HG02973 (cell line): Measurements from ENCODE around the gene IQUB.
"Not testable (repeated sequence)": the region's sequence is repeated elsewhere in the genome, so short reads cannot be mapped to it uniquely, and the experiment has no call there.

Source experiments
- ATAC-seq: cut with Tn5 transposase; IDR thresholded peaks from one replicate; pipeline ENCODE4 v1.9.1; 2021; ENCODE audit warnings: moderate library complexity; ENCODE audit not compliant: unreplicated experiment

IQUB gene

DNA sequence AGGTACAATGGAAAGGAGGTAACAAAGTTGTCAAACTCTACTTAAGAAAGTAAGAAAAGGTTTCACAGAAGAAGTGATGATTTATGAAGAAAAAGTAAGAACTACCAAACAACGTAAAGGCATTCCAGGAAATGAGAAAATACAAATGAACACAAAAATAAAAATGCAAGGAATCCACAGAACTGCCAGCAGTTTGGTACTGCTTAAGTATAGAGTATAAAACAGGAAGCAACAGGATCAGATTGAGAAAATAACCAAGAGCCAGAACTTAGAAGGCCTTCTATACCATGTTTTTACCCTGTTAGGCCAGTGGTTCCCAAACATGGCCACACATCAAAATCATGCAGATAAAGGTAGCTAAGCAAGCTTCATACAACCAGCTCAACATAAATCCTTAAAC, 14.0 kb upstream of the IQUB start:
- no peak for ATAC-seq

DNA sequence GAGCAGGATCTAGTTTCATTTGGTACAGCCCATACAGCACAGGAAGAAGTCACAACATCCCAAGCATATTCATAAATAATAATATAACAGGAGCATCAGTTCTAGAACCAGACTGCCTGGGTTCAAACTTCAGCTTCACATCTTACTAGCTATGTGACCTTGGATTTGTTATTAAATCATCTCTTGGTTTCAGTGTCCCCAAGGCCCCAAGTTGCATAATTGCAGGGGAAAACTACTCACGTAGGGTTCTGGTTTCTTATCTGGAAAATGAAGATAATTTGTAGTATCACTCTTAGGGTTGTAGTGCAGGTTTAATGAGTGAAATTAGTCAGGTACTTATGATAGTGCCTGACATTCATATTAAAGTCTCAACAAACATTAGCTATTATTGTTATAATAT, 5.5 kb upstream of the IQUB start:
- no peak for ATAC-seq

- ATAC-seq: no peak
Observed at GRCh38 chr7:123538897-123539296, 4.5 kb upstream of the IQUB start.

- ATAC-seq: no peak
Observed at GRCh38 chr7:123538189-123538714, 3.9 kb upstream of the IQUB start.

DNA sequence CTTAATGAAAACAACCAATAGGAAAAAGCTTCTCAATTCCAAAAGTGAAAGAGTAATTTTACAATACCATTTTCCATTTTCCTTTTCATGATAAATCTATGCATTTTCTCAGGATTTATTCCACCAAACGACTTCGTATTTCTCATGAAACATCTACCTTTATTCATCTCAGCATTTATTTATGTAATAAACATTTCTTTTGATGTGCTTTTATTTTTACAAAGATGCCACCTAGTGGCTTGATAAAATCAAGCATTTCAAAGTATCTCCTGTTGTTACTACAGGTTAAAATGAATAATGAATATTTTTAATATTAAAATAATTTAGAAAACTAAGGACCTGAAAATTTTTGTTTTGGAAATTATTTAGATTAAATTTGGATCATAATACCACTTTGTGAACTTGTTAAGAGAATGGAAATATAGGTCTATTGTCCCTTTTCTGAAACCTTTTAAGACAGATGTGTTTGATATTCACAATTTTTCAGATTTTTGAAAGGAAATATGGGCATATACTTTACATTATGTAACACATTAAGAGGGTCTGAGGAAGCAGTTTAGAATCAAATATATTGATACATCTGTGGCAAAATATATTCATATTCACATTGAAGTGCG, 2.7 kb upstream of the IQUB start:
- no peak for ATAC-seq

- no peak for ATAC-seq
Observed at GRCh38 chr7:123535517-123535916, 1.1 kb upstream of the IQUB start.

- ATAC-seq: peak; percentile 15
Observed at GRCh38 chr7:123533929-123534382, 439 bp downstream of the IQUB start.

DNA sequence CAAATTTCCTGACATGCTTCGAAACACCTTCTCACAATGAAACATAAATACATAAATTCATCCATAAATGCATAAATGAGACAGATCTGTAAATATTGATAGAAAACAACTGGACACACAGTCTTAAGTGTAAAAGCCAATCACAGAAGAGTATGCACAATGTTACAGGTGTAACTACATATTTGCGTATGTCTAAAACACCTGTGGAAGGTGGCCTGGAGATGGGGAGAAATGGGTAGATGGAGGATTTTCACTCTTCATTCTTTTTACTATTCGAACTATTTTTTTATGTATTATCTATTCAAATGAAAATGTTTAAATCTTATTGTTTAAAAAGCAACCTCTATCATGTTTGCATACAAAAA, 860 bp downstream of the IQUB start:
- ATAC-seq: no peak

DNA sequence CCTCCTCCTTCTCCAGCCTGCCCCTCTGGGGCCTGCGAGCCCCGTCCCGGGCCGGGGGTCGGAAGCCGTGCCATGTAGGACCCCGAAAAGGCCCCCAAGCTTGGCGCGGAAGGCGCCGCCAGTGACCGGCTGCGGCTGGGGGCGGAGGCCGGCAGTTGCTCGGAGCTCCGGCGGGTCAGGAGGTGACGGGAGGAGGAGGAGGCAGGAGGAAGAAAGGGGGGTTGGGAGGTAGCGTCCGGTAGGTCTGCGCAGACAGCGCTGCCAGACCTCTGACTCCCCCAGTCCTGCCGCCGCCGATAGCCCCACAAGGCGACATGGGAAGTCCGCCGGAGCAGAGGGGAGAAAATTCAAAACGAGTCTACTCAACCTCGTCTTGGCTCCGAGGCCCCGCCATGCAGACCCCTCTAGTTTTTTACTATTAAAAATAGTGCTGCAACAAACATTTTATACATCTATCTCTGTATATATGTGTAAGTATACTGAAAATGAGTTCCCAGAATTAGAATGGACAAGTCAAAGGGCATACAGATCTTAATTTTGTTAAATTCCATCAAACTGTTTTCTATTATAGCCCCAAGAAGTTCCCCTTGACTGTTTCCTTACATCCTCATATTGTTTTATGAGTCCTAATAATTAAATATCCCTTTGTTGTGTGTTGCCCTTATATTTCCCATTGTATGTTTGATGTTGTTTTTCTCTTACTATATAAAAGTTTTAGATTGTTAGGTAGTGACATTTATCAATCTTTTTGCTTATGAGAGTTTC, 1.4 kb downstream of the IQUB start:
- peak; percentile 25 for ATAC-seq

GRCh38 chr7:123532343-123532742, 2.1 kb downstream of the IQUB start:
- not testable (repeated sequence) for ATAC-seq

GRCh38 chr7:123530035-123530591, 4.3 kb downstream of the IQUB start:
- not testable (repeated sequence) for ATAC-seq

DNA sequence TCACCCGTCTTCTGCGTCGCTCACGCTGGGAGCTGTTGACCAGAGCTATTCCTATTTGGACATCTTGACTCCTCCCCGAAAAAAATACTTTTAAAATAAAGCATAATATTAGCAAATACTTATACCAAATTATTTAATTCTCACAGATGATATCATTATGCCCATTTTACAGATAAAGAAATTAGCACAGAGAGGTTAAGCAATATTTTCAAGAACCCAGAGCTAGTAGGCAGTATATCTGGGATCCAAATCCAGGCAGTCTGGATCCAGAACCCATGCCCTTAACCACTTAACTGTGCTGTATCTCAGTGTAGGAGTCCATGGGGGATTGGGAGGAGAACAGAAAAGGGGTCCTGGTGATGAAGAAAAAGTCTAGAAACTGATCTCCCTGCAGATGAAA, 6.1 kb downstream of the IQUB start:
- ATAC-seq: no peak

GRCh38 chr7:123527712-123528225, 6.6 kb downstream of the IQUB start:
- not testable (repeated sequence) for ATAC-seq

- ATAC-seq: not testable (repeated sequence)
Observed at GRCh38 chr7:123526533-123526932, 7.9 kb downstream of the IQUB start.

- no peak for ATAC-seq
Observed at GRCh38 chr7:123522066-123522465, 12.3 kb downstream of the IQUB start.

DNA sequence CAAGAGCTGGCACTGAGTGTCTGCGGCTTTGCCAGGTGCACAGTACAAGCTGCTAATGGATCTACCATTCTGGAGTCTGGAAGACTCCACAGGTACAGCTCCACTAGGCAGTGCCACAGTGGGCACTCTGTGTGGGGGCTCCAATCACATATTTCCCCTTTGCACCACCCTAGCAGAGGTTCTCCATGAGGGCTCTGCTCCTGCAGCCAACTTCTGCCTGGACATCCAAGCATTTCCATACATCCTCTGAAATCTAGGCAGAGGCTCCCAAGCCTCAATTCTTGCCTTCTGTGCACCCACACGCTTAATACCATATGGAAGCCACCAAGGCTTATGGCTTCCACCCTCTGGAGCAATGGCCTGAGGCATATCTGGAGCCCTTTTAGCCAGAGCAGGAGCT, 29.2 kb downstream of the IQUB start:
- no peak for ATAC-seq

- no peak for ATAC-seq
Observed at GRCh38 chr7:123502201-123502600, 32.2 kb downstream of the IQUB start.

- no peak for ATAC-seq
Observed at GRCh38 chr7:123500878-123501489, 33.4 kb downstream of the IQUB start.

- no peak for ATAC-seq
Observed at GRCh38 chr7:123499211-123499970, 35.0 kb downstream of the IQUB start.

GRCh38 chr7:123498601-123499000, 35.8 kb downstream of the IQUB start:
- ATAC-seq: no peak

- no peak for ATAC-seq
Observed at GRCh38 chr7:123498031-123498430, 36.4 kb downstream of the IQUB start.
